ENCODE data around the gene COX7B2.

COX7B2 gene

DNA sequence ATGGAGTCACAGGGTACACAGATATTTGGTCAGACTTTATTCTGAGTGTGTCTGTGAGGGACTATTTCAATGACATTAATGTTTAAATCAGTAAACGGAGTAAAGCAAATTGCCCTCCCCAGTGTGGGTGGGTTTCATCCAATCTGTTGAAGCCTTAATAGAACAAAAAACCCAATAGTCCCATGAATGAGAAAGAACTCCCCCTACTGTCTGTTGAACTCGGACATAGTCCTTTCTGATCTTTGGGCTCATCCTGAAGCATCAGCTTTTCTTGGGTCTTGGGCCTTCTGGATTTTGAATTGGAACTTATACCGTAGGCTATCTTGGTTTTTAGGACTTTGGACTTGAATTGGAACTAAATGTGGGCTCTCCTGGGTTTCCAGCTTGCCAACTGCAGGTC is 193.6 kb downstream of the COX7B2 start:
- no peak for DNase-seq (ENCODE audit: low spot score)

DNA sequence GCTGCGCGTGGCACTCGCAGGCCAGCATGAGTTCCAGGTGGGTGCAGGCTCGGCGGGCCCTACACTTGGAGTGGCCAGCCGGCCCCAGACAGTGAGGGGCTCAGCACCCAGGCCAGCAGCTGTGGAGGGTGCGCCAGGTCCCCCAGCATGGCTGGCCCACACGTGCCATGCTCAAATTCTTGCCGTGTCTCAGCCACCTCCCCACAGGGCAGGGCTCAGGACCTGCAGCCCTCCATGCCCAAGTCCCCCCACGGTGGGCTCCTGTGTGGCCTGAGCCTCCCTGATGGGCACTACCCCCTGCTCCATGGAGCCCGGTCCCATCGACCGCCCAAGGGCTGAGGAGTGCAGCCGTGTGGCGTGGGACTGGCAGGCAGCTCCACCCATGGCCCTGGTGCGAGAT is 210.2 kb downstream of the COX7B2 start:
- no peak for DNase-seq (ENCODE audit: low spot score)
